Fibroblast of the conjunctiva (primary cell): ENCODE results near the gene CLEC2A.
"Not testable (repeated sequence)": the region's sequence is repeated elsewhere in the genome, so short reads cannot be mapped to it uniquely, and the experiment has no call there.

Experiments used
- DNase-seq: peaks from one replicate; pipeline ENCODE4 v3.0.0-alpha.2; 2010; ENCODE audit warnings: low read depth

CLEC2A gene

GRCh38 chr12:9932270-9932669 is at the start of gene CLEC2A:
TSS of gene CLEC2A (minus strand) at chr12:9932370. CDS start at chr12:9932329, 41 bp downstream.
- no peak for DNase-seq

GRCh38 chr12:9980126-9980525 is 48.0 kb upstream of the CLEC2A start:
- DNase-seq, result no peak

GRCh38 chr12:9977916-9978315 is 45.7 kb upstream of the CLEC2A start:
- DNase-seq, result no peak

GRCh38 chr12:9976626-9977025 is 44.5 kb upstream of the CLEC2A start:
- DNase-seq, result not testable (repeated sequence)

- DNase-seq, result no peak
These were observed 43.4 kb upstream of the CLEC2A start for GRCh38 chr12:9975614-9976013.

GRCh38 chr12:9974731-9975130 is 42.6 kb upstream of the CLEC2A start:
- DNase-seq, result not testable (repeated sequence)

GRCh38 chr12:9973949-9974348 is 41.8 kb upstream of the CLEC2A start:
- DNase-seq, result no peak

- no peak for DNase-seq
These were observed 39.0 kb upstream of the CLEC2A start, which contains the start of gene CLEC12A for GRCh38 chr12:9971181-9971580. TSS of gene CLEC12A (plus strand) at chr12:9971409. CDS start at chr12:9971597, 188 bp downstream.

GRCh38 chr12:9969673-9970072 is 37.5 kb upstream of the CLEC2A start:
- no peak for DNase-seq

- no peak for DNase-seq
These were observed 29.7 kb upstream of the CLEC2A start for GRCh38 chr12:9961901-9962300.

GRCh38 chr12:9961106-9961505 is 28.9 kb upstream of the CLEC2A start:
- DNase-seq, result no peak

GRCh38 chr12:9960590-9960989 is 28.4 kb upstream of the CLEC2A start:
- DNase-seq, result no peak

- DNase-seq, result no peak
These were observed 25.7 kb upstream of the CLEC2A start for GRCh38 chr12:9957834-9958233.

GRCh38 chr12:9952954-9953729 is 21.0 kb upstream of the CLEC2A start:
- DNase-seq, result not testable (repeated sequence)

- no peak for DNase-seq
These were observed 19.0 kb upstream of the CLEC2A start for GRCh38 chr12:9951026-9951675.

GRCh38 chr12:9948606-9949296 is 16.6 kb upstream of the CLEC2A start:
- no peak for DNase-seq

GRCh38 chr12:9947674-9948073 is 15.5 kb upstream of the CLEC2A start:
- DNase-seq, result no peak

GRCh38 chr12:9944391-9944790 is 12.2 kb upstream of the CLEC2A start:
- no peak for DNase-seq

GRCh38 chr12:9943240-9943639 is 11.1 kb upstream of the CLEC2A start:
- DNase-seq, result no peak

GRCh38 chr12:9941838-9942237 is 9.7 kb upstream of the CLEC2A start:
- no peak for DNase-seq

- DNase-seq, result no peak
These were observed 8.2 kb upstream of the CLEC2A start for GRCh38 chr12:9940375-9940774.

- DNase-seq, result peak; percentile 12
These were observed 4.4 kb upstream of the CLEC2A start for GRCh38 chr12:9936591-9936990.

GRCh38 chr12:9935026-9935425 is 2.9 kb upstream of the CLEC2A start:
- DNase-seq, result no peak
